SH-SY5Y (cell line): ENCODE measurements around the gene SLC25A2.

Experiments used
- GATA2 ChIP-seq: IDR thresholded peaks from 2 replicates; pipeline ENCODE4 v1.6.1; 2011; ENCODE audit warnings: mild to moderate bottlenecking, low read depth, low read length
- GATA3 ChIP-seq: IDR thresholded peaks from 2 replicates; pipeline ENCODE4 v1.6.1; 2011; ENCODE audit warnings: low read depth, mild to moderate bottlenecking, low read length, moderate library complexity

Gene SLC25A2

DNA sequence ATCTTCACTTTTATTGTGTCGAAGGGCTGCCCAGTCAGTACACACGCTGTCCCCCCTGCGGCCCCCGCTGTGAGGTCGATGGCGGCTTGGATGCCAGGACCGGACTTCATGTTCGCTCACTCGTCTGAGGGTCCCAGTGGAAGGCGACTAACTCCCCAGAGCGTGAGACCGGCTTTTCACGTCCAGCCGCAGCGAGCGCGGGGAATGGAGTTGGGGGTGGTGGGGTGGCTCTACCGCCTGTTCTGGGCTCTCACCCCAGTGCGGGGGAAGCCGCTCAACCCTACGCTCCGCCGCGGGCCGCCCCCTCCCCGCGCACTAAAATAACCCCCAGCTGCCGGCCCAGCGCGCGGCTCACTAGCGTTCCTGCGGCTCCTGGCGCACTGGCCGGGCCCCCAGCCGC, at the start of gene SLC25A2:
Gene SLC25A2 (minus strand): TSS at position 294 of the 400 bp plus-strand sequence. CDS start 184 bp downstream, at position 110.
- no peak for TF ChIP-seq GATA2
- TF ChIP-seq GATA3, result no peak

GRCh38 chr5:141351591-141351990, 47.7 kb upstream of the SLC25A2 start:
- TF ChIP-seq GATA2, result no peak
- TF ChIP-seq GATA3, result no peak

- TF ChIP-seq GATA3 (no peak), GATA2 (no peak)
Measured at GRCh38 chr5:141349917-141350619, 46.2 kb upstream of the SLC25A2 start, which contains the start of gene PCDHGB1. TSS of gene PCDHGB1 (plus strand) at chr5:141350099. CDS start at chr5:141350261, 162 bp downstream.

DNA sequence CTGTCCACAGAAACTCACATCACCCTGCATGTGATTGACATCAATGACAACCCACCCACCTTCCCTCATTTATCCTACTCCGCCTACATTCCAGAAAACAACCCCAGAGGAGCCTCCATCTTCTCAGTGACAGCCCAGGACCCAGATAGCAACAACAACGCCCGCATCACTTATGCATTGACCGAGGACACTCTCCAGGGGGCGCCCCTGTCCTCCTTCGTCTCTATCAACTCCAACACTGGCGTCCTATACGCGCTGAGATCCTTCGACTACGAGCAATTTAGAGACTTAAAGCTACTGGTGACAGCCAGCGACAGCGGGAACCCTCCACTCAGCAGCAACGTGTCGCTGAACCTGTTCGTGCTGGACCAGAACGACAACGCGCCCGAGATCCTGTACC, 41.5 kb upstream of the SLC25A2 start:
- no peak for TF ChIP-seq GATA2
- no peak for TF ChIP-seq GATA3

- TF ChIP-seq GATA3 (no peak), GATA2 (no peak)
Measured at GRCh38 chr5:141343953-141344463, 40.2 kb upstream of the SLC25A2 start.

DNA sequence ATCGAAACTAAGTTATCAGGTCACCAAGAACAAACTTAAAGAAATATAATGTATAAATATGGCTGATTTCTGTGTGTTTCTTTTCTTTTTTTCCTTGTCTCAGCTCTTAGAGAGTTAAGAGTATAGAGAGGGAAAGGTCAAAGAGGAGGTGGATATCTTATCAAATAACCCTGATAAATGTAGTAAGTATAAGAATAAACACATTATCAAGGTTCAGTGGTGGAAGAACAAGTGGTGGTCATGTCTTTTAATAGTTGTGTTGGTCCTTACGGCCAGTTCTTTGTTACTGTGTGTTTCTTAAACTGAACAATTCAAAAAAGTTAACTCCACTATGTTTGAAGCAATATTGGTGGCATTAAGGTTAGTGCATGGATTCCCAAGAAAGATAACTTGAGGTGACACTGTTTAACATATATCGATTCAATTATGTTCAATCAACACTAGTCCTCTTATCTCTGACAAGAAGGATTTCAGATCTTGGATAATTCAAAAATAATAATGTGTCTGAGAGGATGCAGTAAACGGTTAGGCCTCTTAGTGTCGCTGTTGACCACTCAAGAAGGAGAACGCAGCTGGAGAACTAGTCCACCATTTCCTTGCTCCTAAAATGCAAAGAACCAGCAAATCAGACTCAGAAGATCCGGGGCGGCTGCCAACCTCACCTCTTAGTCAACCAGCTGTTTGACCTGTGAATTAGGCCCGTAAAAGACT, 39.5 kb upstream of the SLC25A2 start, which contains the start of gene PCDHGA3:
Gene PCDHGA3 (plus strand): TSS at position 588 of the 711 bp plus-strand sequence. CDS start 205 bp downstream, outside the sequence.
- no peak for TF ChIP-seq GATA3
- TF ChIP-seq GATA2, result no peak

DNA sequence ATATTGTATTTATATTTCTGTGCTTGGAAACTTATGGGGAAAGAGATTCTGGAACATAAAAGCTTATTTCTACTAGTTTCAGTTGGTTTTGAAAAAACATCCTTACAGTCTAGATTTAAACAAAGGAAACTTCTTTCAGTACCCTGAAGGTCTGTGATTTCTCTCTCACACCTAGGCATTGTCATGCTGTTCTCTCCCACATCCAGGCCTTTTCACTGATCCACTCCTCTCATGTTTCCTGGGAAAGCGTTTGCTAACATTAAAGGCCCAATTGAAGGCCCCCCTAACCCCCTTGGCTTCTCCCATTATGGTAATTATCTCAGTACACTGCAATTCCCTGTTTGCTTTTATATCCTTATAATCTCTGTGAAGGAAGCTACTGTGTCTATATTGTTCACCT, 38.9 kb upstream of the SLC25A2 start:
- TF ChIP-seq GATA3 (no peak), GATA2 (no peak)

GRCh38 chr5:141338538-141339306, 34.9 kb upstream of the SLC25A2 start, which contains the start of gene PCDHGA2:
TSS of gene PCDHGA2 (plus strand) at chr5:141338760.
- TF ChIP-seq GATA3 (no peak), GATA2 (no peak)

- TF ChIP-seq GATA3 (no peak), GATA2 (no peak)
Measured at GRCh38 chr5:141330299-141331080, 26.6 kb upstream of the SLC25A2 start, which contains the start of gene PCDHGA1. TSS of gene PCDHGA1 (plus strand) at chr5:141330514.

GRCh38 chr5:141328231-141328630, 24.4 kb upstream of the SLC25A2 start:
- no peak for TF ChIP-seq GATA2
- TF ChIP-seq GATA3, result no peak

- TF ChIP-seq GATA3, result no peak
- no peak for TF ChIP-seq GATA2
Measured at GRCh38 chr5:141326088-141326854, 22.4 kb upstream of the SLC25A2 start.

GRCh38 chr5:141322261-141322660, 18.4 kb upstream of the SLC25A2 start:
- no peak for TF ChIP-seq GATA2
- TF ChIP-seq GATA3, result no peak
